ENCODE data around the gene GJC2.

DNA sequence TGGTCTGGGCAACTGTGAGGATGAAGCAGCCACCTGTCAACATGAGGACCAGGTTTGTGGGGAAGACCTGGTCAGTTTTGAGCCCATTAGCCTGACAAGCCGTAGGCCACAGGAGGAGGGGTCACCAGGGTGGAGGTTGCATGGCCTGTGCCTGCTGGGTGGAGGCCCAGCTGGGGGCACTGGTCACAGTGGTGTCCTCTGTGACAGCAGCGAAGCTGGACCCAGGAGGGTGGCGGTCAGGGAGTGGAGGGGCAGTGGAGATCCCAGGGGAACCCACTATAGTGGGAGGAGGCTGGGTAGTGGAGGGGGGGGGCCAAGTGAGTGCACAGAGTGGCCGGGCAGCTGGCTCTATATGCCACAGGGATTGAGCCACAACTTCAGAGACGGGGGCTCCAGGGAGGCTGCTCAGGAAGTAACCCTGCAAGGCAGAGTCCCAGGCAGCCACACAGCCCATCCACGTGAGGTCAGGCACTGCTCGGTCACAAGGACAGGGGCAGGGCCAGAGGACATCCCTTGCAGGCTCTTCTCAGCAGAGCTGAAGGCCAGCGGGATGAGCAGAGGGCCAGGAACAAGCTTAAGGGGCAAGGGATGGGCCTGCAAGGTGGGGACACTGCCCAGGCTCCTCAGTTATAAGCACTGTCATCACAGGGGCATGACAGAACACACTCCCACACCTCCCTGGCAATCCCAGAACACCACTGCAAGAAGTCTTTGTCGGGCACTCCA lies 44.3 kb upstream of the GJC2 start:
- TF ChIP-seq USF2 (IDR thresholded peaks at IDR 0.05) (no peak), CHD2 (IDR thresholded peaks at IDR 0.05; ENCODE audit: low read length, partially characterized antibody) (no peak)
- TF ChIP-seq, protein P1, sequence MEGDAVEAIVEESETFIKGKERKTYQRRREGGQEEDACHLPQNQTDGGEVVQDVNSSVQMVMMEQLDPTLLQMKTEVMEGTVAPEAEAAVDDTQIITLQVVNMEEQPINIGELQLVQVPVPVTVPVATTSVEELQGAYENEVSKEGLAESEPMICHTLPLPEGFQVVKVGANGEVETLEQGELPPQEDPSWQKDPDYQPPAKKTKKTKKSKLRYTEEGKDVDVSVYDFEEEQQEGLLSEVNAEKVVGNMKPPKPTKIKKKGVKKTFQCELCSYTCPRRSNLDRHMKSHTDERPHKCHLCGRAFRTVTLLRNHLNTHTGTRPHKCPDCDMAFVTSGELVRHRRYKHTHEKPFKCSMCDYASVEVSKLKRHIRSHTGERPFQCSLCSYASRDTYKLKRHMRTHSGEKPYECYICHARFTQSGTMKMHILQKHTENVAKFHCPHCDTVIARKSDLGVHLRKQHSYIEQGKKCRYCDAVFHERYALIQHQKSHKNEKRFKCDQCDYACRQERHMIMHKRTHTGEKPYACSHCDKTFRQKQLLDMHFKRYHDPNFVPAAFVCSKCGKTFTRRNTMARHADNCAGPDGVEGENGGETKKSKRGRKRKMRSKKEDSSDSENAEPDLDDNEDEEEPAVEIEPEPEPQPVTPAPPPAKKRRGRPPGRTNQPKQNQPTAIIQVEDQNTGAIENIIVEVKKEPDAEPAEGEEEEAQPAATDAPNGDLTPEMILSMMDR (IDR thresholded peaks at IDR 0.05) = no peak

Measured in A549 (cell line).